Kidney (tissue), 14 donors: ENCODE data around the gene SCAMP5. TPM values are rescaled to one million over a fixed set of nuclear protein-coding genes. Genes with fewer than 3 reads are reported as not detected.

Source experiments
- DNase-seq, 5 donors: peaks; one replicate each; pipeline ENCODE4 v3.0.0-alpha.2; 2013 to 2020
- FAIRE-seq: peaks from 2 replicates; lab custom pipeline; 2012; peaks lifted over from hg19 to GRCh38; lab: Jason Lieb, UNC
- H3K27ac ChIP-seq, 2 donors: one replicate each; pipeline ENCODE4 v1.7.0; 2013; ENCODE audit warnings: low read depth in 2 of 2, low read length in 2 of 2, inconsistent platforms in 1 of 2
- H3K27me3 ChIP-seq: one replicate; pipeline ENCODE4 v1.7.1; 2013; ENCODE audit warnings: low read length, inconsistent platforms; ENCODE audit not compliant: control insufficient read depth, insufficient read depth
- H3K36me3 ChIP-seq, 3 donors: one replicate each; pipeline versions ENCODE4 v1.7.0 to v1.7.1; 2013; ENCODE audit warnings: low read length in 3 of 3, control low read depth in 1 of 3, inconsistent platforms in 1 of 3; ENCODE audit not compliant: insufficient read depth in 3 of 3, control insufficient read depth in 2 of 3
- H3K4me1 ChIP-seq, 3 donors: one replicate each; pipeline versions ENCODE4 v1.7.0 to v1.7.1; 2013; ENCODE audit warnings: low read length in 3 of 3, inconsistent platforms in 1 of 3, low read depth in 1 of 3; ENCODE audit not compliant: control insufficient read depth in 2 of 3, insufficient read depth in 2 of 3
- H3K4me3 ChIP-seq, 3 donors: one replicate each; pipeline versions ENCODE4 v1.7.0 to v1.8.1; 2013; ENCODE audit warnings: low read length in 3 of 3, control low read depth in 1 of 3, inconsistent platforms in 1 of 3
- H3K9ac ChIP-seq, 3 donors: one replicate each; pipeline versions ENCODE4 v1.7.0 to v1.7.1; 2013; ENCODE audit warnings: low read length in 3 of 3, control low read depth in 1 of 3, inconsistent platforms in 1 of 3
- H3K9me3 ChIP-seq, 3 donors: one replicate each; pipeline versions ENCODE4 v1.7.0 to v1.7.1; 2013; ENCODE audit warnings: low read length in 3 of 3, control low read depth in 1 of 3, inconsistent platforms in 1 of 3; ENCODE audit not compliant: control insufficient read depth in 2 of 3, insufficient read depth in 1 of 3
- CTCF ChIP-seq: IDR thresholded peaks from 3 replicates; pipeline ENCODE4 v1.5.1; 2012; ENCODE audit warnings: mild to moderate bottlenecking, moderate library complexity, borderline replicate concordance; ENCODE audit not compliant: insufficient read depth; ENCODE audit errors: extremely low read depth
- intact Hi-C: fragments of 100-400 bp; cut with DNase I; formaldehyde crosslinking; loops from one replicate; pipeline ENCODE4 v1.11.1; 2022
- polyA plus RNA-seq: library from polyadenylated mRNA; stranded (reverse); fragments of 350-450 nt; fragmentation: Illumina TruSeq; extraction: RNeasy Lipid Tissue Mini Kit (QIAGEN cat#74804); gene quantifications from one replicate; pipeline ENCODE4 v1.2.3, GENCODE V29; 2014; ENCODE audit warnings: low read depth, low replicate concordance; ENCODE audit not compliant: insufficient read depth
- total RNA-seq: library from RNA; stranded (reverse); fragmentation: NEBNext Ultra II Directional; extraction: Animal tissue kit (Norgen Biotek cat#: 25700); gene quantifications from one replicate; pipeline ENCODE4 v1.2.1, GENCODE V29; 2021
- donor health status: control.
- donor health status: control.
- donor health status: control.
- donor health status: control.
- donor health status: control.
- donor health status: DM: yes; HTN: yes; CAD: no.
- donor health status: Normal renal cell carcinoma (clear cell type).

The SCAMP5 gene
- total and polyA plus RNA-seq, 2 donors from 2014 or later: 13.4 to 29.5 TPM

DNA sequence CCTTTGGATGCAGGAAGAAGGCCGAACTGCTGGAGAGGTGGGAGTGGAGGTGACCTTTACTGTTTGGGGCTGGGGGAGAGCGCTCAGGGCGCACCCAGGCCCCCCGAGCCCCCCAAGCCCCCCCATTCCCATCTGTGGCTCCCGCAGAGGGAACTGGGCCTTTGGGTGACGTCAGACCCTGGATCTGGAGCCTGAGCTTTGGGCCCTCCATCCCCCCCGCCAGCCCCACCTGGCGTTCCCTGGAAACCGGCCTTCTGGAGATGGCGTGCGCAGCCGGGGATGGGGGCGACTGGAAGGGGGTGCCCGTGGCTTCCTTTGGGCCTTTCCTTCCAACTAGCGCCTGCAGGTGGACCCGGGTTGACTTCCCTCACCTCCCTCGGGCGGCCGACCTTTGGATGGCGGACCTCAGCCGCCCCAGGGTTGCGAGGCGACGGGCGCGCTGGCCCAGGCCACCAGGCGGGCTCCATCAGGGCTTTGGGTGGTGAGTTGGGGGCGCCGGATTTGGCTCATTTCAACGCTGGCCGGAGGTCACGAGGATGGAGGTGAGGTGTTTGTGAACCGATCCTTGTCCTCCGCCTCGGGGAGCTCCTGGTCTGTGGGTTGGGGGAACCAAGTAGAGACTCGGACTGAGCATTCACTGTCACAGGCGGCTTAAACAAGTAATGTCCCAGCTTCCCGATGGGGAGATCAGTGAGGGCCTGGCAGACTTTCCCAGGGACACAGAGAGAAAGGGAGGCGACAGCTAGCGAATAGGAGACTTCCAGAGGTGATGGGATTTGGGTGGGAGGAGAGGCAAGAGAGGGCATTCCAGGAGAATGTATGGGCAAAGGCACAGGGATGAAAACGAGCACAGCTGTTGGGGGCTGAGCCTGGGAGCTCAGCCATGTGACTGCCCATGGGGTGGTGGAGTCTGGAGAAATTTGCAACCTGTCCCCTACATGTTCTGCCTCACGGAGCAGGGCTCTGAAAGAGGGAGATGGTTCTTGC lies 709 bp downstream of the SCAMP5 start:
- no peak for TF ChIP-seq CTCF
- FAIRE-seq (no peak), DNase-seq (peak in 4 of 5 donors; percentile 57 to 80 (median 60))
- no peaks in the 10 kb centered on the region for H3K9me3 ChIP-seq
- peak overlapping the region in 2 of 3 donors; percentile 35 to 51 for H3K9ac ChIP-seq
- H3K36me3 ChIP-seq: no peaks in the 10 kb centered on the region
- no peaks in the 10 kb centered on the region for H3K27me3 ChIP-seq
- H3K4me1 ChIP-seq: peaks cover 0 to 8% (median 0%) of the 10 kb centered on the region in 3 donors
- intact Hi-C loops: no loop called here
- peak overlapping the region; percentile 68 to 75 (median 74) for H3K4me3 ChIP-seq
- no peak overlapping the region for H3K27ac ChIP-seq

DNA sequence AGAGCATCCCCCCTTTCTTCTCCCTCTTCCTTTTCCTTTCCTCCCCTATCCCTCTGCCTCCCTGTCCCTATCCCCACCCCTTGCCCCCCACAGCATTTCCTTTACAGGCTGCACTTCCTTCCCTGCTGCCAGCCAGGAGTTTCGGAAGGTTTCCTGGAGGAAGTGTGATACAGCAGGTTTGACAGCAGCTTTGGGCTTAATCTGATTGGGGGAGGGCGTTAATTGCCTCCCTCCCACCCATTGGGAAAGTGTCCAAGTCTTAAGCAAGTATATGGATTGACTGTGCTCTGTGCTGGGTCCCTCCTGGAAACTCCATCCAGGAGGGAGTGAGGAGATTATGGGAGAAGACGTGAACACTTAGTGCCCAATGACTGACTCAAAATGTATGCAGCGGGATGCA lies 1.8 kb downstream of the SCAMP5 start:
- DNase-seq (no peak), FAIRE-seq (no peak)
- Histone ChIP-seq H3K36me3 (no peaks in the 10 kb centered on the region), H3K9ac (no peak overlapping the region), H3K4me1 (peaks cover 0 to 8% (median 0%) of the 10 kb centered on the region in 3 donors), H3K9me3 (no peaks in the 10 kb centered on the region), H3K4me3 (no peak overlapping the region), H3K27ac (no peak overlapping the region), H3K27me3 (no peaks in the 10 kb centered on the region)
- TF ChIP-seq CTCF: no peak
- intact Hi-C loops: no loop called here

GRCh38 chr15:74997543-74997942 lies 2.2 kb downstream of the SCAMP5 start:
- Histone ChIP-seq H3K27ac (no peak overlapping the region), H3K27me3 (no peaks in the 10 kb centered on the region), H3K4me3 (no peak overlapping the region), H3K9ac (no peak overlapping the region), H3K4me1 (peaks cover 0 to 8% (median 0%) of the 10 kb centered on the region in 3 donors), H3K36me3 (no peaks in the 10 kb centered on the region), H3K9me3 (no peaks in the 10 kb centered on the region)
- TF ChIP-seq CTCF: no peak
- FAIRE-seq (no peak), DNase-seq (no peak)
- intact Hi-C loops: no loop called here
